ENCODE data around the gene GBA3. TPM values are rescaled to one million over a fixed set of nuclear protein-coding genes. Genes with fewer than 3 reads are reported as not detected.

The GBA3 gene
- total RNA-seq = 100 to 1,000 TPM in 3 of 4 donors, 10 to 100 TPM in 1; 41.3 to 306 (median 189) TPM

DNA sequence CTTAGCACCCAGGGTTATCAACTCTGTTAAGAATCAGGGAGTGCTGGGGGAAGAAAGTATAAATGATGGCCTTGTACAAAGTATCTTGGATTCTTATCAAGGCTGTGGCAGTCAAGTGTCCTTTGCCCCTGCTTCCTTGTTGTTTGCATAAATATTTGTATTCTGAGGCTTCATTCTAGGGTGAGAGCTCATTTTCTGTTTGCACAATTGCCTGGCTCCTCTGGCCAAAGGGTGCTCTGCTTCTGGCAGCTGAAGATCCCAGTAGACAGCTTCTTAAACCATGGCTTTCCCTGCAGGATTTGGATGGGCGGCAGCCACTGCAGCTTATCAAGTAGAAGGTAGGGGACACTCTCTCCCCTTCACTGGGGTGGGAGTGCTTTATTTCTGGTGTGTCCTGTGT lies at the start of gene GBA3:
GBA3 (plus strand) TSS at position 202 of the 400 bp plus-strand sequence.
- Histone ChIP-seq H3K4me3 (peak within 1 kb of the TSS in 3 of 4 donors; percentile 4 to 58 (median 50)), H3K9me3 (no peaks in the 10 kb centered on the region), H3K36me3 (no peaks in the 10 kb centered on the region), H3K27ac (peak within 1 kb of the TSS in 2 of 4 donors; percentile 36 to 68), H3K4me1 (peaks cover 0 to 9% (median 0%) of the 10 kb centered on the region in 4 donors), H3K27me3 (no peaks in the 10 kb centered on the region)
- peak; percentile 64 to 80 for TF ChIP-seq POLR2A (IDR thresholded peaks at IDR 0.05)
- TF ChIP-seq, protein P1, sequence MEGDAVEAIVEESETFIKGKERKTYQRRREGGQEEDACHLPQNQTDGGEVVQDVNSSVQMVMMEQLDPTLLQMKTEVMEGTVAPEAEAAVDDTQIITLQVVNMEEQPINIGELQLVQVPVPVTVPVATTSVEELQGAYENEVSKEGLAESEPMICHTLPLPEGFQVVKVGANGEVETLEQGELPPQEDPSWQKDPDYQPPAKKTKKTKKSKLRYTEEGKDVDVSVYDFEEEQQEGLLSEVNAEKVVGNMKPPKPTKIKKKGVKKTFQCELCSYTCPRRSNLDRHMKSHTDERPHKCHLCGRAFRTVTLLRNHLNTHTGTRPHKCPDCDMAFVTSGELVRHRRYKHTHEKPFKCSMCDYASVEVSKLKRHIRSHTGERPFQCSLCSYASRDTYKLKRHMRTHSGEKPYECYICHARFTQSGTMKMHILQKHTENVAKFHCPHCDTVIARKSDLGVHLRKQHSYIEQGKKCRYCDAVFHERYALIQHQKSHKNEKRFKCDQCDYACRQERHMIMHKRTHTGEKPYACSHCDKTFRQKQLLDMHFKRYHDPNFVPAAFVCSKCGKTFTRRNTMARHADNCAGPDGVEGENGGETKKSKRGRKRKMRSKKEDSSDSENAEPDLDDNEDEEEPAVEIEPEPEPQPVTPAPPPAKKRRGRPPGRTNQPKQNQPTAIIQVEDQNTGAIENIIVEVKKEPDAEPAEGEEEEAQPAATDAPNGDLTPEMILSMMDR (IDR thresholded peaks at IDR 0.05) = no peak
- DNase-seq = peak in 2 of 3 donors; percentile 58 to 67

DNA sequence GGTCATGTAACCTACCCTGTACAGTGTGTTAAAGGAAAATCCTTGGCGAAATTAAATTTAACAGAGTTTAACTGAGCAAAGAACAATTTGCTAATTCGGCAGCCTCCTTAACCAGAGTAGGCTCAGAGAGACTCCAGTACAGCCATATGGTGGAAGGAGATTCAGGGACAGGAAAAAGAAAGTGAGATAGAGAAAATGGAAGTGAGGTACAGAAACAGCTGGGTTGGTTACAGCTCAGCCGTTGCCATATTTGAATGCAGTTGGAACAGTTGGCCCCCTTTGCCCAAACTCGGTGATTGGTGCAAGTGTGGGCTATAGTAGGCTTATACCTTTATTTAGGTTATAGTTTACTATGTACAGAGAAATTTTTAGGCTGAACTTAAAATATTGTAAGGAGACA lies 48.8 kb upstream of the GBA3 start:
- no peak for DNase-seq
- no peaks in the 10 kb centered on the region for H3K36me3 ChIP-seq
- no peaks in the 10 kb centered on the region for H3K4me1 ChIP-seq
- H3K27ac ChIP-seq = no peak overlapping the region
- TF ChIP-seq, protein P1 (IDR thresholded peaks at IDR 0.05) = no peak
- no peak for TF ChIP-seq POLR2A (IDR thresholded peaks at IDR 0.05)
- H3K9me3 ChIP-seq = no peaks in the 10 kb centered on the region
- no peaks in the 10 kb centered on the region for H3K27me3 ChIP-seq
- H3K4me3 ChIP-seq = no peak overlapping the region

GRCh38 chr4:22645481-22646182 lies 47.1 kb upstream of the GBA3 start:
- no peaks in the 10 kb centered on the region for H3K9me3 ChIP-seq
- H3K4me3 ChIP-seq = no peak overlapping the region
- no peaks in the 10 kb centered on the region for H3K27me3 ChIP-seq
- no peaks in the 10 kb centered on the region for H3K4me1 ChIP-seq
- no peak for DNase-seq
- TF ChIP-seq POLR2A (IDR thresholded peaks at IDR 0.05) = no peak
- TF ChIP-seq, protein P1 (IDR thresholded peaks at IDR 0.05) = no peak
- no peak overlapping the region for H3K27ac ChIP-seq
- no peaks in the 10 kb centered on the region for H3K36me3 ChIP-seq

GRCh38 chr4:22648996-22649395 lies 43.7 kb upstream of the GBA3 start:
- no peak overlapping the region for H3K4me3 ChIP-seq
- H3K27me3 ChIP-seq = no peaks in the 10 kb centered on the region
- H3K4me1 ChIP-seq = no peaks in the 10 kb centered on the region
- no peaks in the 10 kb centered on the region for H3K9me3 ChIP-seq
- DNase-seq = no peak
- no peak overlapping the region for H3K27ac ChIP-seq
- TF ChIP-seq POLR2A (IDR thresholded peaks at IDR 0.05) = no peak
- TF ChIP-seq, protein P1 (IDR thresholded peaks at IDR 0.05) = no peak
- H3K36me3 ChIP-seq = no peaks in the 10 kb centered on the region

DNA sequence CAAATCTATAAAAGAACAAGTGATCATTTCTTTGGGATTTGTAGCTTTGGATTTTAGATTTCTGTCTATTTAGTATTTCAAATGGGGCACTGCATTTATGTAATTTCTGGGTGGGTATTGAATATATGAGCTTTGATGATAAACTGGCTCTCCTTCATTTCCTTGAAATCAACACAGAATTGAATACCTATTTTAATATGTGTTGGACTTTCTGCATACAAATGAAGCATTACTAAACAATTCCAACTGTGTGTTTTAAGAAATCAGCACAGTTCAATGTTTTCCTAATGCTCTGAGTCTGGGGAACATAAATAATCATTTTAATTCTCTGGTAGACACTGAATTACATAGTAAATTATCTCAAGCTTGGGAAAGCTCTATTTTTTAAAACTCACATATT lies 42.0 kb upstream of the GBA3 start:
- no peaks in the 10 kb centered on the region for H3K4me1 ChIP-seq
- no peaks in the 10 kb centered on the region for H3K36me3 ChIP-seq
- H3K9me3 ChIP-seq = no peaks in the 10 kb centered on the region
- no peaks in the 10 kb centered on the region for H3K27me3 ChIP-seq
- no peak for TF ChIP-seq POLR2A (IDR thresholded peaks at IDR 0.05)
- TF ChIP-seq, protein P1 (IDR thresholded peaks at IDR 0.05) = no peak
- no peak for DNase-seq
- H3K4me3 ChIP-seq = no peak overlapping the region
- H3K27ac ChIP-seq = no peak overlapping the region

Data from Peyer's patch (tissue), 4 donors.